Ascending aorta (tissue), 2 donors: ENCODE measurements around the gene DAPP1. TPM values are rescaled to one million over a fixed set of nuclear protein-coding genes. Genes with fewer than 3 reads are reported as not detected.

Source experiments
- DNase-seq, 2 donors: peaks; one replicate each; pipeline ENCODE4 v3.0.0-alpha.2; 2019; ENCODE audit warnings: low spot score in 2 of 2
- H3K27ac ChIP-seq, 2 donors: fragments of 200-600 bp; sonication (generic); one replicate each; pipeline ENCODE4 v1.5.1; 2016 to 2017; ENCODE audit warnings: mild to moderate bottlenecking in 1 of 2
- H3K27me3 ChIP-seq: fragments of 200-600 bp; sonication (generic); one replicate; pipeline ENCODE4 v1.5.1; 2017
- H3K36me3 ChIP-seq, 2 donors: fragments of 200-600 bp; sonication (generic); one replicate each; pipeline ENCODE4 v1.5.1; 2016
- H3K4me1 ChIP-seq, 2 donors: fragments of 200-600 bp; sonication (generic); one replicate each; pipeline ENCODE4 v1.5.1; 2016 to 2017; ENCODE audit warnings: mild to moderate bottlenecking in 1 of 2
- H3K4me3 ChIP-seq, 2 donors: fragments of 200-600 bp; sonication (generic); one replicate each; pipeline ENCODE4 v1.5.1; 2016 to 2017; ENCODE audit warnings: mild to moderate bottlenecking in 1 of 2
- H3K9me3 ChIP-seq, 2 donors: fragments of 200-600 bp; sonication (generic); one replicate each; pipeline ENCODE4 v1.5.1; 2016
- CTCF ChIP-seq, 3 experiments: fragments of 200-600 bp in 2 of 3; fragments of 450-650 bp in 1 of 3; sonication (generic) in 2 of 3; IDR thresholded peaks; one replicate each; pipeline ENCODE4 v1.5.1; 2016 to 2019; ENCODE audit warnings: antibody characterized with exemption in 3 of 3, mild to moderate bottlenecking in 1 of 3, moderate library complexity in 1 of 3
- intact Hi-C: fragments of 100-400 bp; cut with DNase I; formaldehyde crosslinking; loops from one replicate; pipeline ENCODE4 v1.15.1; 2023
- total RNA-seq: library from RNA; depleted of rRNA; stranded (reverse); fragments of >200 nt; gene quantifications from one replicate; pipeline ENCODE4 v1.1.0, GENCODE V29; 2016

The DAPP1 gene
- total RNA-seq, 1 donor from 2014 or later = not detected

GRCh38 chr4:99846891-99847290 lies 30.3 kb downstream of the DAPP1 start:
- Histone ChIP-seq H3K36me3 (no peaks in the 10 kb centered on the region), H3K4me3 (no peak overlapping the region), H3K9me3 (no peaks in the 10 kb centered on the region), H3K27me3 (no peaks in the 10 kb centered on the region), H3K4me1 (peaks cover 0 to 3% of the 10 kb centered on the region in 2 donors), H3K27ac (no peak overlapping the region)
- intact Hi-C loops = no loop called here
- DNase-seq = no peak
- no peak for TF ChIP-seq CTCF (IDR thresholded peaks at IDR 0.05)

- TF ChIP-seq CTCF (IDR thresholded peaks at IDR 0.05) = no peak
- no peak overlapping the region for H3K4me3 ChIP-seq
- H3K4me1 ChIP-seq = peaks cover 0 to 3% of the 10 kb centered on the region in 2 donors
- no peak overlapping the region for H3K27ac ChIP-seq
- H3K9me3 ChIP-seq = no peaks in the 10 kb centered on the region
- H3K27me3 ChIP-seq = no peaks in the 10 kb centered on the region
- no peaks in the 10 kb centered on the region for H3K36me3 ChIP-seq
- DNase-seq = no peak
- intact Hi-C loops = no loop called here
Measured at GRCh38 chr4:99847362-99847976, 30.8 kb downstream of the DAPP1 start.

- no peak for DNase-seq
- Histone ChIP-seq H3K9me3 (no peaks in the 10 kb centered on the region), H3K4me1 (peaks cover 0 to 3% of the 10 kb centered on the region in 2 donors), H3K36me3 (no peaks in the 10 kb centered on the region), H3K4me3 (no peak overlapping the region), H3K27ac (no peak overlapping the region), H3K27me3 (no peaks in the 10 kb centered on the region)
- intact Hi-C loops = no loop called here
- TF ChIP-seq CTCF (IDR thresholded peaks at IDR 0.05) = no peak
Measured at GRCh38 chr4:99848591-99849001, 32.0 kb downstream of the DAPP1 start.

- no peaks in the 10 kb centered on the region for H3K36me3 ChIP-seq
- intact Hi-C loops = no loop called here
- H3K4me1 ChIP-seq = no peaks in the 10 kb centered on the region
- TF ChIP-seq CTCF (IDR thresholded peaks at IDR 0.05) = no peak
- no peak overlapping the region for H3K4me3 ChIP-seq
- no peak overlapping the region for H3K27ac ChIP-seq
- no peak for DNase-seq
- no peaks in the 10 kb centered on the region for H3K27me3 ChIP-seq
- H3K9me3 ChIP-seq = no peaks in the 10 kb centered on the region
Measured at GRCh38 chr4:99852199-99852749, 35.6 kb downstream of the DAPP1 start.

GRCh38 chr4:99853190-99853589 lies 36.6 kb downstream of the DAPP1 start:
- no peaks in the 10 kb centered on the region for H3K9me3 ChIP-seq
- no peak overlapping the region for H3K4me3 ChIP-seq
- intact Hi-C loops = no loop called here
- no peaks in the 10 kb centered on the region for H3K27me3 ChIP-seq
- TF ChIP-seq CTCF (IDR thresholded peaks at IDR 0.05) = no peak
- no peaks in the 10 kb centered on the region for H3K4me1 ChIP-seq
- DNase-seq = no peak
- H3K27ac ChIP-seq = no peak overlapping the region
- H3K36me3 ChIP-seq = no peaks in the 10 kb centered on the region
